ENCODE measurements around the gene STXBP6.

The STXBP6 gene

GRCh38 chr14:25049568-25050268, at the start of gene STXBP6:
STXBP6 (minus strand) TSS chr14:25050147; CDS start chr14:24974818, 75,329 bp downstream.
- Histone ChIP-seq H3K9me3 (ENCODE audit: control insufficient read depth, low read depth, low read length) (no peaks in the 10 kb centered on the region), H3K36me3 (ENCODE audit: control insufficient read depth, low read depth, low read length) (no peaks in the 10 kb centered on the region), H3K27ac (ENCODE audit: low read length) (no peak within 1 kb of the TSS), H3K4me3 (ENCODE audit: low read length) (peak within 1 kb of the TSS; percentile 70), H3K9ac (ENCODE audit: low read length) (peak within 1 kb of the TSS; percentile 52), H3K27me3 (ENCODE audit: control insufficient read depth, insufficient read depth, low read length) (peaks cover 64% of the 10 kb centered on the region), H3K4me1 (ENCODE audit: control insufficient read depth, low read depth, low read length) (peaks cover 25% of the 10 kb centered on the region)

GRCh38 chr14:25097120-25097519, 47.2 kb upstream of the STXBP6 start:
- H3K4me1 ChIP-seq (ENCODE audit: control insufficient read depth, low read depth, low read length): peaks cover 3% of the 10 kb centered on the region
- no peaks in the 10 kb centered on the region for H3K27me3 ChIP-seq (ENCODE audit: control insufficient read depth, insufficient read depth, low read length)
- no peaks in the 10 kb centered on the region for H3K36me3 ChIP-seq (ENCODE audit: control insufficient read depth, low read depth, low read length)
- H3K4me3 ChIP-seq (ENCODE audit: low read length): no peak overlapping the region
- H3K9me3 ChIP-seq (ENCODE audit: control insufficient read depth, low read depth, low read length): no peaks in the 10 kb centered on the region
- no peak overlapping the region for H3K9ac ChIP-seq (ENCODE audit: low read length)
- H3K27ac ChIP-seq (ENCODE audit: low read length): no peak overlapping the region

- no peaks in the 10 kb centered on the region for H3K36me3 ChIP-seq (ENCODE audit: control insufficient read depth, low read depth, low read length)
- H3K4me1 ChIP-seq (ENCODE audit: control insufficient read depth, low read depth, low read length): peaks cover 5% of the 10 kb centered on the region
- no peak overlapping the region for H3K9ac ChIP-seq (ENCODE audit: low read length)
- no peaks in the 10 kb centered on the region for H3K27me3 ChIP-seq (ENCODE audit: control insufficient read depth, insufficient read depth, low read length)
- no peak overlapping the region for H3K27ac ChIP-seq (ENCODE audit: low read length)
- H3K9me3 ChIP-seq (ENCODE audit: control insufficient read depth, low read depth, low read length): no peaks in the 10 kb centered on the region
- no peak overlapping the region for H3K4me3 ChIP-seq (ENCODE audit: low read length)
These were observed 45.9 kb upstream of the STXBP6 start for GRCh38 chr14:25095736-25096437.

- Histone ChIP-seq H3K4me3 (ENCODE audit: low read length) (no peak overlapping the region), H3K36me3 (ENCODE audit: control insufficient read depth, low read depth, low read length) (no peaks in the 10 kb centered on the region), H3K9me3 (ENCODE audit: control insufficient read depth, low read depth, low read length) (no peaks in the 10 kb centered on the region), H3K27ac (ENCODE audit: low read length) (no peak overlapping the region), H3K4me1 (ENCODE audit: control insufficient read depth, low read depth, low read length) (peaks cover 5% of the 10 kb centered on the region), H3K27me3 (ENCODE audit: control insufficient read depth, insufficient read depth, low read length) (no peaks in the 10 kb centered on the region), H3K9ac (ENCODE audit: low read length) (no peak overlapping the region)
These were observed 44.4 kb upstream of the STXBP6 start for GRCh38 chr14:25094171-25094907.

GRCh38 chr14:25092258-25092740, 42.4 kb upstream of the STXBP6 start:
- no peak overlapping the region for H3K9ac ChIP-seq (ENCODE audit: low read length)
- H3K36me3 ChIP-seq (ENCODE audit: control insufficient read depth, low read depth, low read length): no peaks in the 10 kb centered on the region
- H3K4me3 ChIP-seq (ENCODE audit: low read length): no peak overlapping the region
- H3K9me3 ChIP-seq (ENCODE audit: control insufficient read depth, low read depth, low read length): no peaks in the 10 kb centered on the region
- H3K4me1 ChIP-seq (ENCODE audit: control insufficient read depth, low read depth, low read length): peaks cover 5% of the 10 kb centered on the region
- H3K27ac ChIP-seq (ENCODE audit: low read length): no peak overlapping the region
- no peaks in the 10 kb centered on the region for H3K27me3 ChIP-seq (ENCODE audit: control insufficient read depth, insufficient read depth, low read length)

GRCh38 chr14:25090716-25091454, 40.9 kb upstream of the STXBP6 start:
- Histone ChIP-seq H3K4me3 (ENCODE audit: low read length) (no peak overlapping the region), H3K4me1 (ENCODE audit: control insufficient read depth, low read depth, low read length) (peaks cover 5% of the 10 kb centered on the region), H3K27me3 (ENCODE audit: control insufficient read depth, insufficient read depth, low read length) (no peaks in the 10 kb centered on the region), H3K27ac (ENCODE audit: low read length) (no peak overlapping the region), H3K9ac (ENCODE audit: low read length) (no peak overlapping the region), H3K9me3 (ENCODE audit: control insufficient read depth, low read depth, low read length) (no peaks in the 10 kb centered on the region), H3K36me3 (ENCODE audit: control insufficient read depth, low read depth, low read length) (no peaks in the 10 kb centered on the region)

- Histone ChIP-seq H3K27ac (ENCODE audit: low read length) (no peak overlapping the region), H3K9ac (ENCODE audit: low read length) (no peak overlapping the region), H3K4me1 (ENCODE audit: control insufficient read depth, low read depth, low read length) (peaks cover 5% of the 10 kb centered on the region), H3K4me3 (ENCODE audit: low read length) (no peak overlapping the region), H3K9me3 (ENCODE audit: control insufficient read depth, low read depth, low read length) (no peaks in the 10 kb centered on the region), H3K27me3 (ENCODE audit: control insufficient read depth, insufficient read depth, low read length) (no peaks in the 10 kb centered on the region), H3K36me3 (ENCODE audit: control insufficient read depth, low read depth, low read length) (no peaks in the 10 kb centered on the region)
These were observed 40.3 kb upstream of the STXBP6 start for GRCh38 chr14:25090256-25090655.

- no peak overlapping the region for H3K4me3 ChIP-seq (ENCODE audit: low read length)
- H3K9ac ChIP-seq (ENCODE audit: low read length): no peak overlapping the region
- H3K4me1 ChIP-seq (ENCODE audit: control insufficient read depth, low read depth, low read length): peaks cover 5% of the 10 kb centered on the region
- no peaks in the 10 kb centered on the region for H3K36me3 ChIP-seq (ENCODE audit: control insufficient read depth, low read depth, low read length)
- H3K27me3 ChIP-seq (ENCODE audit: control insufficient read depth, insufficient read depth, low read length): no peaks in the 10 kb centered on the region
- no peaks in the 10 kb centered on the region for H3K9me3 ChIP-seq (ENCODE audit: control insufficient read depth, low read depth, low read length)
- H3K27ac ChIP-seq (ENCODE audit: low read length): no peak overlapping the region
These were observed 39.5 kb upstream of the STXBP6 start for GRCh38 chr14:25089496-25089895.

- no peak overlapping the region for H3K9ac ChIP-seq (ENCODE audit: low read length)
- H3K27ac ChIP-seq (ENCODE audit: low read length): no peak overlapping the region
- peaks cover 3% of the 10 kb centered on the region for H3K4me1 ChIP-seq (ENCODE audit: control insufficient read depth, low read depth, low read length)
- no peaks in the 10 kb centered on the region for H3K27me3 ChIP-seq (ENCODE audit: control insufficient read depth, insufficient read depth, low read length)
- no peaks in the 10 kb centered on the region for H3K36me3 ChIP-seq (ENCODE audit: control insufficient read depth, low read depth, low read length)
- no peak overlapping the region for H3K4me3 ChIP-seq (ENCODE audit: low read length)
- H3K9me3 ChIP-seq (ENCODE audit: control insufficient read depth, low read depth, low read length): no peaks in the 10 kb centered on the region
These were observed 37.0 kb upstream of the STXBP6 start for GRCh38 chr14:25086821-25087396.

- Histone ChIP-seq H3K9ac (ENCODE audit: low read length) (no peak overlapping the region), H3K36me3 (ENCODE audit: control insufficient read depth, low read depth, low read length) (no peaks in the 10 kb centered on the region), H3K4me1 (ENCODE audit: control insufficient read depth, low read depth, low read length) (peaks cover 2% of the 10 kb centered on the region), H3K27ac (ENCODE audit: low read length) (no peak overlapping the region), H3K9me3 (ENCODE audit: control insufficient read depth, low read depth, low read length) (no peaks in the 10 kb centered on the region), H3K4me3 (ENCODE audit: low read length) (no peak overlapping the region), H3K27me3 (ENCODE audit: control insufficient read depth, insufficient read depth, low read length) (no peaks in the 10 kb centered on the region)
These were observed 36.1 kb upstream of the STXBP6 start for GRCh38 chr14:25086081-25086480.

- no peak overlapping the region for H3K9ac ChIP-seq (ENCODE audit: low read length)
- no peak overlapping the region for H3K27ac ChIP-seq (ENCODE audit: low read length)
- no peaks in the 10 kb centered on the region for H3K4me1 ChIP-seq (ENCODE audit: control insufficient read depth, low read depth, low read length)
- no peaks in the 10 kb centered on the region for H3K36me3 ChIP-seq (ENCODE audit: control insufficient read depth, low read depth, low read length)
- H3K4me3 ChIP-seq (ENCODE audit: low read length): no peak overlapping the region
- no peaks in the 10 kb centered on the region for H3K9me3 ChIP-seq (ENCODE audit: control insufficient read depth, low read depth, low read length)
- H3K27me3 ChIP-seq (ENCODE audit: control insufficient read depth, insufficient read depth, low read length): no peaks in the 10 kb centered on the region
These were observed 30.7 kb upstream of the STXBP6 start for GRCh38 chr14:25080682-25081081.
